OCI-LY3 (cell line): ENCODE data around the gene GABRG3.

Source experiments
- CTCF ChIP-seq: fragments of 200-600, 300-600 bp; sonication (generic); IDR thresholded peaks from 2 replicates; pipeline ENCODE4 v1.5.1; 2014; ENCODE audit warnings: antibody characterized with exemption, low read length, low read depth
- EZH2phosphoT487 ChIP-seq: fragments of 200-600 bp; shearing (Covaris generic); IDR thresholded peaks from 2 replicates; pipeline ENCODE4 v1.6.1; 2018; ENCODE audit warnings: antibody characterized with exemption, mixed run types, low read depth

DNA sequence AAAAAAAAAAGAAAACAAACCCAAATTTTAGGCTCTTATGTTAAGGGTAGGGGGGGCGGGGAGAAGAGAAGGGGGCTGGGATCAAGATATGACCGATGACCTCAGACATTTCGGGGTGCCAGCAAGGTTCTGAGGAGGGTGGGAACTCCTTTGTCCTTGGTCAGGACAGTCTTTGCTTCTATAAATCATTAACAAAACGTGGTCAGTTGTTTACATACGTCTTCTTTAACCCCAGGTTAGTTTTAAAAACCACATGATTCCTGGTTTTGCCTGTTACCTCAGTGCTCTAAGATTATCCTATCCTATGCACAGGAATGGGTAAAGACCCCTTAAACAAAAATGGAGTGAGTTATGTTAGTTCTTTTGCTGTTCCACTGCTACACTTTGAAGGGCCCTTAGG lies 285.5 kb downstream of the GABRG3 start:
- TF ChIP-seq CTCF (no peak), EZH2phosphoT487 (no peak)
